Measurements from ENCODE around the gene NPLOC4. TPM values are rescaled to one million over a fixed set of nuclear protein-coding genes. Genes with fewer than 3 reads are reported as not detected.

Gene NPLOC4
- total and polyA plus RNA-seq, 2 of the 13 experiments (the other 11 are each of a cell fraction or from before 2014, with no cell fraction given): 57.0 to 97.0 TPM

- TF ChIP-seq HNRNPLL (IDR thresholded peaks at IDR 0.05; ENCODE audit: low read depth, low read length, poor library complexity, severe bottlenecking): no peak
- TF ChIP-seq ZFAT (CRISPR knock-in tag; conservative IDR thresholded peaks at IDR 0.05): no peak
- no peak for TF ChIP-seq ZBTB7A (CRISPR knock-in tag; IDR thresholded peaks at IDR 0.05)
- no peak for TF ChIP-seq NFATC3 (CRISPR knock-in tag; IDR thresholded peaks at IDR 0.05)
- TF ChIP-seq PCBP2 (optimal IDR thresholded peaks at IDR 0.05; ENCODE audit: low read depth, low read length, poor library complexity, severe bottlenecking): no peak
- TF ChIP-seq ZNF704 (CRISPR knock-in tag; IDR thresholded peaks at IDR 0.05; ENCODE audit: borderline replicate concordance): no peak; the same call in 1 of the 2 replicates
- TF ChIP-seq HNRNPH1 (optimal IDR thresholded peaks at IDR 0.05; ENCODE audit: low read depth, low read length): no peak
- TF ChIP-seq CREM (IDR thresholded peaks at IDR 0.05): 0 out of 2 replicates have a peak, but pooled peaks have one; percentile 32
- no peak for TF ChIP-seq CREM (CRISPR knock-in tag; IDR thresholded peaks at IDR 0.05)
- no peak for TF ChIP-seq FLYWCH1 (CRISPR knock-in tag; IDR thresholded peaks at IDR 0.05)
- no peak for TF ChIP-seq AKAP8 (CRISPR knock-in tag; IDR thresholded peaks at IDR 0.05)
- TF ChIP-seq EEA1 (CRISPR knock-in tag; IDR thresholded peaks at IDR 0.05; ENCODE audit: borderline replicate concordance): no peak
- TF ChIP-seq SIN3B (IDR thresholded peaks at IDR 0.05; ENCODE audit: low read length): no peak
- TF ChIP-seq ZNF75D (CRISPR knock-in tag; IDR thresholded peaks at IDR 0.05; ENCODE audit: borderline replicate concordance): no peak
- TF ChIP-seq NFYC (CRISPR knock-in tag; IDR thresholded peaks at IDR 0.05): no peak
- no peak for TF ChIP-seq REXO4 (CRISPR knock-in tag; IDR thresholded peaks at IDR 0.05; ENCODE audit: borderline replicate concordance)
- no peak for TF ChIP-seq STAT5B (CRISPR knock-in tag; IDR thresholded peaks at IDR 0.05)
- TF ChIP-seq ZNF678 (CRISPR knock-in tag; IDR thresholded peaks at IDR 0.05): no peak
- no peak for TF ChIP-seq ZNF3 (CRISPR knock-in tag; IDR thresholded peaks at IDR 0.05)
- TF ChIP-seq FUBP1 (CRISPR knock-in tag; IDR thresholded peaks at IDR 0.05; ENCODE audit: borderline replicate concordance): no peak
- no peak for TF ChIP-seq ZC3H13 (CRISPR knock-in tag; IDR thresholded peaks at IDR 0.05)
- no peak for TF ChIP-seq ZNF362 (CRISPR knock-in tag; IDR thresholded peaks at IDR 0.05; ENCODE audit: borderline replicate concordance)
- no peak for TF ChIP-seq ZNF547 (CRISPR knock-in tag; IDR thresholded peaks at IDR 0.05)
- TF ChIP-seq MAFF (IDR thresholded peaks at IDR 0.05; ENCODE audit: low read depth, low read length): 0 out of 2 replicates have a peak, but pooled peaks have one; percentile 31
- no peak for TF ChIP-seq ARID2 (CRISPR knock-in tag; IDR thresholded peaks at IDR 0.05; ENCODE audit: borderline replicate concordance)
- TF ChIP-seq ZBTB26 (CRISPR knock-in tag; IDR thresholded peaks at IDR 0.05; ENCODE audit: borderline replicate concordance): no peak
Measured at GRCh38 chr17:81576621-81577277, 60.2 kb downstream of the NPLOC4 start (continued).

All from HepG2 (cell line).